ENCODE data around the gene PTPN12. TPM values are rescaled to one million over a fixed set of nuclear protein-coding genes. Genes with fewer than 3 reads are reported as not detected.

The PTPN12 gene
- polyA plus RNA-seq, 1 donor from 2014 or later: 49.5 TPM

- H3K36me3 ChIP-seq (ENCODE audit: insufficient read depth, low read length): no peaks in the 10 kb centered on the region
- TF ChIP-seq RAD21 (conservative IDR thresholded peaks at IDR 0.05) (no peak), REST (IDR thresholded peaks at IDR 0.05; ENCODE audit: borderline replicate concordance) (no peak), POLR2AphosphoS5 (IDR thresholded peaks at IDR 0.05) (no peak), EZH2 (IDR thresholded peaks at IDR 0.05; ENCODE audit: borderline replicate concordance, insufficient read depth, low read length, poor library complexity, severe bottlenecking) (no peak), CTCF (IDR thresholded peaks at IDR 0.05; ENCODE audit: poor library complexity, severe bottlenecking) (no peak), SMC3 (conservative IDR thresholded peaks at IDR 0.05; ENCODE audit: poor library complexity) (no peak), MXI1 (conservative IDR thresholded peaks at IDR 0.05; ENCODE audit: poor library complexity, severe bottlenecking) (no peak), EP300 (conservative IDR thresholded peaks at IDR 0.05; ENCODE audit: poor library complexity, severe bottlenecking) (no peak), TAF1 (IDR thresholded peaks at IDR 0.05; ENCODE audit: low read depth) (no peak)
- H3K4me2 ChIP-seq (ENCODE audit: low read length): no peak overlapping the region
- peaks cover 31% of the 10 kb centered on the region for H4K20me1 ChIP-seq (ENCODE audit: insufficient read depth)
- no peaks in the 10 kb centered on the region for H3K9me2 ChIP-seq (ENCODE audit: insufficient read depth, low read length)
- no peak overlapping the region for H3K4me3 ChIP-seq (ENCODE audit: low read length)
- peaks cover 99% of the 10 kb centered on the region for H3K79me2 ChIP-seq (replicated peaks; ENCODE audit: insufficient read depth, low read length)
- no peak overlapping the region for H3K9ac ChIP-seq (ENCODE audit: low read length)
- no peaks in the 10 kb centered on the region for H3K9me3 ChIP-seq (ENCODE audit: low read length)
- no peaks in the 10 kb centered on the region for H3F3A ChIP-seq (ENCODE audit: insufficient read depth, low read length, poor library complexity, severe bottlenecking)
- H3K27me3 ChIP-seq (ENCODE audit: insufficient read depth, low read depth, low read length): no peaks in the 10 kb centered on the region
- H2AFZ ChIP-seq (ENCODE audit: low read depth, low read length): no peak overlapping the region
- H3K27ac ChIP-seq (ENCODE audit: low read length): no peak overlapping the region
Observed at GRCh38 chr7:77544518-77544917, 7.4 kb downstream of the PTPN12 start.

- H3F3A ChIP-seq (ENCODE audit: insufficient read depth, low read length, poor library complexity, severe bottlenecking): no peaks in the 10 kb centered on the region
- no peaks in the 10 kb centered on the region for H3K36me3 ChIP-seq (ENCODE audit: insufficient read depth, low read length)
- H3K27ac ChIP-seq (ENCODE audit: low read length): no peak overlapping the region
- no peaks in the 10 kb centered on the region for H3K27me3 ChIP-seq (ENCODE audit: insufficient read depth, low read depth, low read length)
- H4K20me1 ChIP-seq (ENCODE audit: insufficient read depth): peaks cover 9% of the 10 kb centered on the region
- H2AFZ ChIP-seq (ENCODE audit: low read depth, low read length): no peak overlapping the region
- no peaks in the 10 kb centered on the region for H3K9me2 ChIP-seq (ENCODE audit: insufficient read depth, low read length)
- no peak for TF ChIP-seq EP300 (conservative IDR thresholded peaks at IDR 0.05; ENCODE audit: poor library complexity, severe bottlenecking)
- no peak for TF ChIP-seq TAF1 (IDR thresholded peaks at IDR 0.05; ENCODE audit: low read depth)
- TF ChIP-seq EZH2 (IDR thresholded peaks at IDR 0.05; ENCODE audit: borderline replicate concordance, insufficient read depth, low read length, poor library complexity, severe bottlenecking): no peak
- TF ChIP-seq REST (IDR thresholded peaks at IDR 0.05; ENCODE audit: borderline replicate concordance): no peak
- no peak for TF ChIP-seq CTCF (IDR thresholded peaks at IDR 0.05; ENCODE audit: poor library complexity, severe bottlenecking)
- no peak for TF ChIP-seq SMC3 (conservative IDR thresholded peaks at IDR 0.05; ENCODE audit: poor library complexity)
- H3K4me3 ChIP-seq (ENCODE audit: low read length): no peak overlapping the region
- peaks cover 98% of the 10 kb centered on the region for H3K79me2 ChIP-seq (replicated peaks; ENCODE audit: insufficient read depth, low read length)
- no peaks in the 10 kb centered on the region for H3K9me3 ChIP-seq (ENCODE audit: low read length)
- H3K4me2 ChIP-seq (ENCODE audit: low read length): no peak overlapping the region
- no peak overlapping the region for H3K9ac ChIP-seq (ENCODE audit: low read length)
Observed at GRCh38 chr7:77548206-77548605, 11.1 kb downstream of the PTPN12 start.

All from neural cell (in vitro differentiated cells).